ENCODE measurements around the gene ZNF555.

The ZNF555 gene

GRCh38 chr19:2806736-2807378 lies 34.4 kb upstream of the ZNF555 start:
- no peak for DNase-seq (ENCODE audit: low read depth, low spot score)
- H3K27ac ChIP-seq, result no peak overlapping the region

- no peak for DNase-seq (ENCODE audit: low read depth, low spot score)
Observed at GRCh38 chr19:2807379-2808128, 33.7 kb upstream of the ZNF555 start.

GRCh38 chr19:2808129-2808941 lies 32.9 kb upstream of the ZNF555 start:
- no peak overlapping the region for H3K27ac ChIP-seq
- DNase-seq (ENCODE audit: low read depth, low spot score), result no peak

More at GRCh38 chr19:2807379-2808128, 33.7 kb upstream of the ZNF555 start:
- H3K27ac ChIP-seq, result no peak overlapping the region

- DNase-seq (ENCODE audit: low read depth, low spot score), result no peak
Observed at GRCh38 chr19:2809387-2810140, 31.7 kb upstream of the ZNF555 start.

GRCh38 chr19:2810141-2811091 lies 30.9 kb upstream of the ZNF555 start:
- H3K27ac ChIP-seq, result no peak overlapping the region
- no peak for DNase-seq (ENCODE audit: low read depth, low spot score)

More at GRCh38 chr19:2809387-2810140, 31.7 kb upstream of the ZNF555 start:
- no peak overlapping the region for H3K27ac ChIP-seq

GRCh38 chr19:2811221-2811722 lies 30.0 kb upstream of the ZNF555 start:
- no peak overlapping the region for H3K27ac ChIP-seq
- DNase-seq (ENCODE audit: low read depth, low spot score), result no peak

- no peak for DNase-seq (ENCODE audit: low read depth, low spot score)
- H3K27ac ChIP-seq, result no peak overlapping the region
Observed at GRCh38 chr19:2811735-2812413, 29.4 kb upstream of the ZNF555 start.

- no peak for DNase-seq (ENCODE audit: low read depth, low spot score)
- no peak overlapping the region for H3K27ac ChIP-seq
Observed at GRCh38 chr19:2812414-2813234, 28.7 kb upstream of the ZNF555 start.

GRCh38 chr19:2813235-2814160 lies 27.8 kb upstream of the ZNF555 start:
- no peak for DNase-seq (ENCODE audit: low read depth, low spot score)
- H3K27ac ChIP-seq, result no peak overlapping the region

- H3K27ac ChIP-seq, result no peak overlapping the region
- DNase-seq (ENCODE audit: low read depth, low spot score), result no peak
Observed at GRCh38 chr19:2814426-2814825, 26.8 kb upstream of the ZNF555 start.

- no peak for DNase-seq (ENCODE audit: low read depth, low spot score)
- no peak overlapping the region for H3K27ac ChIP-seq
Observed at GRCh38 chr19:2815191-2815614, 26.1 kb upstream of the ZNF555 start.

GRCh38 chr19:2815923-2816322 lies 25.4 kb upstream of the ZNF555 start:
- DNase-seq (ENCODE audit: low read depth, low spot score), result no peak
- H3K27ac ChIP-seq, result no peak overlapping the region

GRCh38 chr19:2816641-2817040 lies 24.6 kb upstream of the ZNF555 start:
- DNase-seq (ENCODE audit: low read depth, low spot score), result no peak
- H3K27ac ChIP-seq, result no peak overlapping the region

GRCh38 chr19:2817237-2817829 lies 23.9 kb upstream of the ZNF555 start:
- DNase-seq (ENCODE audit: low read depth, low spot score), result peak; percentile 14
- peak overlapping the region; percentile 45 for H3K27ac ChIP-seq

GRCh38 chr19:2819540-2820111 lies 21.6 kb upstream of the ZNF555 start, which contains the start of gene ZNF554:
Gene ZNF554, plus strand, starts transcription at chr19:2819868. Its CDS starts 204 bp downstream, at chr19:2820072.
- DNase-seq (ENCODE audit: low read depth, low spot score), result peak; percentile 73
- peak within 1 kb of the TSS; percentile 45 for H3K27ac ChIP-seq
